Upper lobe of left lung (tissue), 4 donors: ENCODE results near the gene STK39.

Experiments used
- CTCF ChIP-seq, 6 experiments: fragments of 450-650 bp in 4 of 6; fragments of 200-600 bp in 2 of 6; sonication (generic) in 2 of 6; IDR thresholded peaks; one replicate each; pipeline ENCODE4 v1.5.1; 2016 to 2019; ENCODE audit warnings: antibody characterized with exemption in 6 of 6
- EP300 ChIP-seq, 4 donors: sonication (generic); formaldehyde crosslinking; IDR thresholded peaks; one replicate each; pipeline ENCODE4 v1.5.1; 2017; ENCODE audit warnings: antibody characterized with exemption in 4 of 4, control low read depth in 2 of 4
- POLR2A ChIP-seq, 4 donors: fragments of 450-650 bp; IDR thresholded peaks; one replicate each; pipeline ENCODE4 v1.5.1; 2016 to 2017; ENCODE audit warnings: antibody characterized with exemption in 4 of 4, mild to moderate bottlenecking in 2 of 4
- POLR2AphosphoS5 ChIP-seq, 2 donors: sonication (generic); formaldehyde crosslinking; IDR thresholded peaks; one replicate each; pipeline ENCODE4 v1.5.1; 2017; ENCODE audit warnings: antibody characterized with exemption in 2 of 2

GRCh38 chr2:168114040-168114439 lies 133.4 kb downstream of the STK39 start:
- TF ChIP-seq POLR2A (IDR thresholded peaks at IDR 0.05) (no peak), EP300 (IDR thresholded peaks at IDR 0.05) (no peak), CTCF (IDR thresholded peaks at IDR 0.05) (no peak), POLR2AphosphoS5 (IDR thresholded peaks at IDR 0.05) (no peak)
